Type B pancreatic cell (in vitro differentiated cells): ENCODE measurements around the gene TBC1D16. TPM values are rescaled to one million over a fixed set of nuclear protein-coding genes. Genes with fewer than 3 reads are reported as not detected.

ENCODE experiments used
- DNase-seq: peaks from one replicate; pipeline ENCODE4 v3.0.0; 2021; ENCODE audit warnings: mixed read lengths; ENCODE audit not compliant: unreplicated experiment; ENCODE audit errors: extremely low spot score
- H3K27ac Mint-ChIP-seq: 2 replicates; pipeline ENCODE4 v1.8.0; 2021; ENCODE audit warnings: mild to moderate bottlenecking, mixed read lengths
- H3K27me3 Mint-ChIP-seq: 2 replicates; pipeline ENCODE4 v1.8.0; 2021; ENCODE audit warnings: mixed read lengths
- H3K36me3 Mint-ChIP-seq: 2 replicates; pipeline ENCODE4 v1.8.0; 2021; ENCODE audit warnings: mixed read lengths
- H3K4me1 Mint-ChIP-seq: one replicate; pipeline ENCODE4 v1.8.0; 2021; ENCODE audit warnings: mixed read lengths; ENCODE audit not compliant: unreplicated experiment
- H3K4me3 Mint-ChIP-seq: 2 replicates; pipeline ENCODE4 v1.8.0; 2021; ENCODE audit warnings: mild to moderate bottlenecking, mixed read lengths
- H3K9me3 Mint-ChIP-seq: 2 replicates; pipeline ENCODE4 v1.8.0; 2021; ENCODE audit warnings: mixed read lengths
- total RNA-seq: library from RNA; stranded (reverse); gene quantifications from 2 replicates; pipeline ENCODE4 v1.2.1, GENCODE V29; 2021; ENCODE audit warnings: low replicate concordance
- TF ChIP-seq, protein P1 (sequence below): fragments of 200-600 bp; sonication (generic); conservative IDR thresholded peaks from 2 replicates; pipeline ENCODE4 v1.5.0; 2021; ENCODE audit warnings: antibody characterized with exemption, mild to moderate bottlenecking

TBC1D16 gene
- total RNA-seq, 1 donor from 2014 or later: 71.9 TPM

GRCh38 chr17:79971651-79972050, 64.0 kb downstream of the TBC1D16 start:
- no peak overlapping the region for H3K27ac Mint-ChIP-seq
- H3K36me3 Mint-ChIP-seq: peaks cover 4% of the 10 kb centered on the region
- H3K27me3 Mint-ChIP-seq: no peaks in the 10 kb centered on the region
- H3K9me3 Mint-ChIP-seq: no peaks in the 10 kb centered on the region
- TF ChIP-seq, protein P1, sequence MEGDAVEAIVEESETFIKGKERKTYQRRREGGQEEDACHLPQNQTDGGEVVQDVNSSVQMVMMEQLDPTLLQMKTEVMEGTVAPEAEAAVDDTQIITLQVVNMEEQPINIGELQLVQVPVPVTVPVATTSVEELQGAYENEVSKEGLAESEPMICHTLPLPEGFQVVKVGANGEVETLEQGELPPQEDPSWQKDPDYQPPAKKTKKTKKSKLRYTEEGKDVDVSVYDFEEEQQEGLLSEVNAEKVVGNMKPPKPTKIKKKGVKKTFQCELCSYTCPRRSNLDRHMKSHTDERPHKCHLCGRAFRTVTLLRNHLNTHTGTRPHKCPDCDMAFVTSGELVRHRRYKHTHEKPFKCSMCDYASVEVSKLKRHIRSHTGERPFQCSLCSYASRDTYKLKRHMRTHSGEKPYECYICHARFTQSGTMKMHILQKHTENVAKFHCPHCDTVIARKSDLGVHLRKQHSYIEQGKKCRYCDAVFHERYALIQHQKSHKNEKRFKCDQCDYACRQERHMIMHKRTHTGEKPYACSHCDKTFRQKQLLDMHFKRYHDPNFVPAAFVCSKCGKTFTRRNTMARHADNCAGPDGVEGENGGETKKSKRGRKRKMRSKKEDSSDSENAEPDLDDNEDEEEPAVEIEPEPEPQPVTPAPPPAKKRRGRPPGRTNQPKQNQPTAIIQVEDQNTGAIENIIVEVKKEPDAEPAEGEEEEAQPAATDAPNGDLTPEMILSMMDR: no peak
- H3K4me3 Mint-ChIP-seq: no peak overlapping the region
- peaks cover 3% of the 10 kb centered on the region for H3K4me1 Mint-ChIP-seq
- no peak for DNase-seq

GRCh38 chr17:79970576-79971068, 65.0 kb downstream of the TBC1D16 start:
- Mint-ChIP-seq H3K27ac (no peak overlapping the region), H3K4me1 (peaks cover 7% of the 10 kb centered on the region), H3K27me3 (no peaks in the 10 kb centered on the region), H3K9me3 (no peaks in the 10 kb centered on the region), H3K36me3 (peaks cover 7% of the 10 kb centered on the region), H3K4me3 (no peak overlapping the region)
- TF ChIP-seq, protein P1: peak; percentile 78
- no peak for DNase-seq

- H3K4me3 Mint-ChIP-seq: no peak overlapping the region
Observed at GRCh38 chr17:79969906-79970305, 65.8 kb downstream of the TBC1D16 start.

DNA sequence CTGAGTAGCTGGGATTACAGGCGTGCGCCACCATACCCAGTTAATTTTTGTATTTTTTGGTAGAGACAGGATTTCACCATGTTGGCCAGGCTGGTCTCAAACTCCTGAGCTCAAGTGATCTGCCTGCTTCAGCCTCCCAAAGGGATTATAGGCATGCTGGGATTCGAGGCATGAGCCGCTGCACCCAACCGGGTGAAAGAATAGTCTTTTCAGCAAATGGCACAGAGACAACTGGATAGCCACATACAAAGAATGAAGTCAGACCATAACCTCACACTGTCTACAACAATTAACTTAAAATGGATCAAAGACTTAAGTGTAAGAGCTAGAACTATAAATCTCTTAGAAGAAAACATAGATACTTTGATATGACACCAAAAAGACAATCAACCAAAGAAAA, 67.6 kb downstream of the TBC1D16 start:
- no peak overlapping the region for H3K27ac Mint-ChIP-seq
- no peaks in the 10 kb centered on the region for H3K27me3 Mint-ChIP-seq
- peaks cover 3% of the 10 kb centered on the region for H3K9me3 Mint-ChIP-seq
- DNase-seq: no peak
- peaks cover 4% of the 10 kb centered on the region for H3K4me1 Mint-ChIP-seq
- TF ChIP-seq, protein P1: no peak
- H3K36me3 Mint-ChIP-seq: peaks cover 16% of the 10 kb centered on the region
- H3K4me3 Mint-ChIP-seq: no peak overlapping the region

More at GRCh38 chr17:79969906-79970305, 65.8 kb downstream of the TBC1D16 start:
- Mint-ChIP-seq H3K36me3 (peaks cover 7% of the 10 kb centered on the region), H3K27ac (no peak overlapping the region), H3K27me3 (no peaks in the 10 kb centered on the region), H3K9me3 (no peaks in the 10 kb centered on the region), H3K4me1 (peaks cover 7% of the 10 kb centered on the region)
- no peak for DNase-seq
- TF ChIP-seq, protein P1: no peak

GRCh38 chr17:79966681-79967080, 69.0 kb downstream of the TBC1D16 start:
- peaks cover 16% of the 10 kb centered on the region for H3K36me3 Mint-ChIP-seq

More at GRCh38 chr17:79966681-79967080, 69.0 kb downstream of the TBC1D16 start:
- Mint-ChIP-seq H3K4me1 (peaks cover 4% of the 10 kb centered on the region), H3K9me3 (peaks cover 4% of the 10 kb centered on the region), H3K27me3 (no peaks in the 10 kb centered on the region), H3K4me3 (no peak overlapping the region), H3K27ac (no peak overlapping the region)
- no peak for DNase-seq
- TF ChIP-seq, protein P1: no peak
